NCI-H345 treated with DMSO at 0.1 percent for 48 hours (cell line): ENCODE results near the gene TUBA3C.
"Not testable (repeated sequence)": the region's sequence is repeated elsewhere in the genome, so short reads cannot be mapped to it uniquely, and the experiment has no call there.

Source experiments
- DNase-seq: peaks from one replicate; lab custom pipeline; 2025; ENCODE audit not compliant: unreplicated experiment; lab: John Stamatoyannopoulos, UW

The TUBA3C gene

GRCh38 chr13:19181621-19182485 lies at the start of gene TUBA3C:
TSS of gene TUBA3C (minus strand) at chr13:19181824. CDS start at chr13:19181747, 77 bp downstream.
- DNase-seq = no peak

- DNase-seq = not testable (repeated sequence)
Observed at GRCh38 chr13:19207413-19207812, 25.8 kb upstream of the TUBA3C start.

DNA sequence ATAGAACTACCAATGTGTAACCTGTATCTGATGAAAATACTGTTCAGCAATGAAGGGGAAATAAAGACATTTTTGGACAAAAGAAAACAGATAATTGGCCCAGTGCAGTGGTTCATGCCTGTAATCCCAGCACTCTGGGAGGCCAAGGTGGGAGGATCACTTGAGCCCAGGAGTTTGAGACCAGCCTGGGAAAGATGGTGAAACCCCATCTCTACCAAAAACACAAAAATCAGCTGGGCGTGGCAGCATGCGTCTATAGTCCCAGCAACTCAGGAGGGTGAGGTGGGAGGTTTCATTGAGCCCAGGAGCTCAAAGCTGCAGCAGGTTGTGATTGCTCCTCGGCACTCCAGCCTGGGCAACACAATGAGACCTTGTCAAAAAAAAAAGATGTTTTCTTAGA lies 11.0 kb upstream of the TUBA3C start:
- not testable (repeated sequence) for DNase-seq

DNA sequence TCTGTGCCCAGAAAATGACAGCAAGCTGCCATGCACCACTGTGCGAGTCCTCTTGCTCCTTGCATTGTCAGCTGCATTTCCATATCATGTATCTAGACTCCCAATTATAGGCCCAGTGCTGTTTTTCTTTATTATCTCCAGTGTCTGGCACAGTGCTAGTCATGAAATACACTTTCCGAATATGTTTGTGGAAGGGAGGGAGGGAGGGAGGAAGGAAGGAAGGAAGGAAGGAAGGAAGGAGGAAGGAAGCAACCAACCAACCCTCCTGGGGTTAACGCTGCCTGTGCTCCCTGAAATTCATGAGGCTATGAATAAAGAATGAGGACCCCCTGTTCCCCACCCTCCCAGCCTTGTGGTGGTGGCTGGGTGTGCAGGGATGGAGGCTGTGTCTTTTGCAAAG lies 8.3 kb upstream of the TUBA3C start:
- DNase-seq = not testable (repeated sequence)

DNA sequence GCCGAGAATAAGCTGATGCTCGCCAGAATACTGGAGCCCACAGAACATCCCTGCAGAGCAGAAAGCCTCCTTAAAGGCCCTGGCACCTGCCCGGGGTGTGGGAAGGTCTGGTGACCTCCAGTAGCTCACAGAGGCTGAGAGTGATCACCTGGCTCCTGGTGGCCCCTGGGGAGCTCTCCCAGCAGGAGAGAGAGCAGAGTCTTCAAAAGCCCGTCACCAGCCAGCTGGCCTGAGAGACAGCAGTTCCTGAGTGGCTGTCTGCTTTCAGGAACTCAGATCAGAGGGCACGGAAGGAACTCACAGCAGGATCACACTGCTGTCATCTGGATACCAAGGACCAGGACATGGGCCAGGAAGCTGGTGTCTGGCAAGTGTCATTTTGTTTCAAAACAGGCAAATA lies 7.7 kb upstream of the TUBA3C start:
- not testable (repeated sequence) for DNase-seq

GRCh38 chr13:19185865-19186645 lies 4.4 kb upstream of the TUBA3C start:
- no peak for DNase-seq

GRCh38 chr13:19185086-19185864 lies 3.7 kb upstream of the TUBA3C start:
- no peak for DNase-seq

DNA sequence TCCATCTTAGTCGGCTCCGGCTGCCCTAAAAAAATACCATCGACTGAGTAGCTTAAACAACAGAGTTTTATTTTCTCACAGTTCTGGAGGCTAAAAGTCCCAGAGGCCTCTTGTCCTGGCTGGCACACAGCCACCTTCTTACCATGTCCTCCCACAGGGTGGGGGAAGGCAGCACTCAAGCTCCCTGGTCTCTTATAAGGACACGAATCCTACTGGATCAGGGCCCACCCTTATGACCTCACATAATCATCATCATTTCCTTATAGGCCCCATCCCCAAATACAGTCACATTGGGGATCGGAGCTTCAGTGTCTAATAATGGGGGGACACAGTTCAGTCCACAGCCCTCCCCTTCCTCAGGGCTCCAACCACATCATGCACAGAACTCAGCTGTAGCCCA lies 2.6 kb upstream of the TUBA3C start:
- no peak for DNase-seq

GRCh38 chr13:19183676-19184075 lies 2.1 kb upstream of the TUBA3C start:
- DNase-seq = no peak

DNA sequence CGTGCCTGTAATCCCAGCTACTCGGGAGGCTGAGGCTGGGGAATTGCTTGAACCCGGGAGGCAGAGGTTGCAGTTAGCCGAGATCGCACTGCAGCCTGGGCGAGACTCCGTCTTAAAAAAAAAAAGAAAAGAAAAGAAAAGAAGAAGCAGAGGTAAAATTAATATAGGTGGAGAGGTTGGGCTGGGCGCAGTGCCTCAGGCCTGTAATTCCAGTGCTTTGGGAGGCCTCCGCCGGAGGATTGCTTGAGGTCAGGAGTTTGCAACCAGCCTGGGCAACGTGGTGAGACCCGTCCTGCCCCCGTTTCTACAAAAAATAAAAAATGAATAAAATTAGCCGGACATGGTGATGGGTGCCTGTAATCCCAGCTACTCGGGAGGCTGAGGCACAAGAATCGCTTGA lies 912 bp upstream of the TUBA3C start:
- no peak for DNase-seq

DNA sequence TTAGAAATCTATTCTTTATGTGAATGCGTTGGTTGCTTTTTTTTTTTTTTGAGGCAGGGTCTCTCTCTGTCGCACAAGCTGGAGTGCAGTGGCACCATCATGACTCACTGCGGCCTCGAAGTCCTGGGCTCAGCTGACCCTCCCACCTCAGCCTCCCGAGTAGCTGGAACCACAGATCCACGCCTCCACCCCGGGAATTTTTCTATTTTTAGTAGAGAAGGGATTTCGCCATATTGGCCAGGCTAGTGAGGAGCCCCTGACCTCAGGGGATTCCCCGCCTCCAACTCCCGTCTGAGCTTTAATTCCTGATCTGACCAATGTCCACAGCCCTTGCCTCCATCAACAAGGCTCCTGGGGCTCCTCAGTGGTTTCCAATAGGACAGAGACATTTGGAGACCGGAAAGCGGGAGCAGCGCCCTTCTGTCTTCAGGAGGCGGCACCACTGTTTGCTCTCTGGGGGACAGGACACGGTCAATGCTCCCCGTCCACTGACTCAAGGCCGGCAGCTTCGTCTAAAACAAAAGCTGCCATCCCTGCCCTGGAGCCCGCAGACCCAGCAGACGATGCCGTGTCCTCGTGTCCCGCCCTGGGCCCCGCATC lies 503 bp downstream of the TUBA3C start:
- no peak for DNase-seq

DNA sequence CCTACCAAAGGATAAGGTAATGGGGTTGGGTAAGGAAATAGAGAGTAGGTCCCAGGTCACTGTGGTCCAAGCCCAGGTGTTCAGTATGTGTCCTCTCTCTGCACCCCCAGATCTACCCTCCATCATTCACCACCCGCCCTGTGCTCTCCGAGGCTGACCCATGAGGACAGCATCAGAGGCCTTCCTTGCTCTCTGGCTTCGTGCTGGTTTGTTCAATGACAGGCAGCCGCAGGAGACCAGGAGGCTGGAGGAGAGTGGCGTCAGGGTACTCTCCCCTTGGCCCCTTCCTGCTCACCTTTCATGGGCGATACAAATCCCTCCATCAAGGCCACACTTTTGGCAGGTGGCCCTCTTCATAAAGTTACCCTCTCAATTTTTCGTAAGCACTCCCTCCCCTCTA lies 1.7 kb downstream of the TUBA3C start:
- no peak for DNase-seq

DNA sequence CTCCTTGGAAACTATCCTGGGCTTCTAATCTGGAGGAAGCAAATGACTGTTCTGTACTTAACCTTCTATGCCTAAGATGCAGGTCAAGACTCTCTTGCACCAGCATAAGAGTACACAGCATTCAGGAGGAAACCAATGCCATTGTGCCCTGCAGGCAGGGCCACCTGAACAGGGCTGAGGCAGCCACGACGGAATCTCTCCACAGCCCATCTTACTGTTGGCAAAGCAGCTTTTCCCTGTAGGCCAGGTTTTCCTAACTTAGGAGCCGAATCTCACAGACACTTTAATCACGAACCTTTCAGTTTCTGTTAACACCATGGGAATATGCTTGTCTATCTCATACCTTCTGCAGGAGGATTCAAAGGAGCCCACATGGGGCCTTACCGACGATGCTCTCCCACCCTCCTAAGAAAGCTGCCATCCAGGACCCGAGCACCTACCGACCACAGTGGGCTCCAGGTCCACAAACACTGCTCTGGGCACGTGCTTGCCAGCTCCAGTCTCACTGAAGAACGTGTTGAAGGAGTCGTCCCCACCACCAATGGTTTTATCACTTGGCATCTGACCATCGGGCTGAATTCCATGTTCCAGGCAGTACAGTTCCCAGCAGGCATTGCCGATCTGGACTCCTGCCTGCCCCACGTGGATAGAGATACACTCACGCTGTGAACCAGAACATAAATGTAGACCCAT lies 2.6 kb downstream of the TUBA3C start:
- no peak for DNase-seq

GRCh38 chr13:19176981-19177776 lies 4.4 kb downstream of the TUBA3C start:
- not testable (repeated sequence) for DNase-seq

GRCh38 chr13:19173752-19174151 lies 7.9 kb downstream of the TUBA3C start:
- DNase-seq = no peak

DNA sequence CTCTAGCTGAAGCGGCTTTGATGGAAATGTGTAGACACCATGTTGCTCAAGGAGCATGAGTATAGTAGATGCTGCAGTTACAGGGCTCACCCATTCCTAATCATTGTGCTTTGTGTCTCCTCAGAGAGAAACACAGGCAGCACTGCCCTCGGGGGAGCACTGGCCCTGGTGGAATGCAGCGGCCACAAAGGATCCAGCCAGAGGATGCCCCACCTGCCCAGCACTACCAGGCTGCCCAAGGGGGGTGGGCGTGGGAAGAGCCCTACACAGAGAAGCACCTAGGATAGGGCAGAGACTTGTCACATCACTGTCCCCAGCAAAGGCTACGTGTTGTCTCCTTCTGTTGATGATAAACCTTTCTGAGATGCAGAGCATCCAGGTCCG lies 9.0 kb downstream of the TUBA3C start:
- no peak for DNase-seq

- DNase-seq = no peak
Observed at GRCh38 chr13:19172007-19172646, 9.5 kb downstream of the TUBA3C start.

- DNase-seq = no peak
Observed at GRCh38 chr13:19171563-19171962, 10.1 kb downstream of the TUBA3C start.

GRCh38 chr13:19169991-19170390 lies 11.6 kb downstream of the TUBA3C start:
- DNase-seq = no peak
